ENCODE data around the gene REC8. TPM values are rescaled to one million over a fixed set of nuclear protein-coding genes. Genes with fewer than 3 reads are reported as not detected.
A peak's percentile ranks its signal among the peaks of the same experiment; 100 is the strongest.

Gene REC8
- polyA plus RNA-seq, 5 donors: 36.6 to 67.1 (median 48.2) TPM

DNA sequence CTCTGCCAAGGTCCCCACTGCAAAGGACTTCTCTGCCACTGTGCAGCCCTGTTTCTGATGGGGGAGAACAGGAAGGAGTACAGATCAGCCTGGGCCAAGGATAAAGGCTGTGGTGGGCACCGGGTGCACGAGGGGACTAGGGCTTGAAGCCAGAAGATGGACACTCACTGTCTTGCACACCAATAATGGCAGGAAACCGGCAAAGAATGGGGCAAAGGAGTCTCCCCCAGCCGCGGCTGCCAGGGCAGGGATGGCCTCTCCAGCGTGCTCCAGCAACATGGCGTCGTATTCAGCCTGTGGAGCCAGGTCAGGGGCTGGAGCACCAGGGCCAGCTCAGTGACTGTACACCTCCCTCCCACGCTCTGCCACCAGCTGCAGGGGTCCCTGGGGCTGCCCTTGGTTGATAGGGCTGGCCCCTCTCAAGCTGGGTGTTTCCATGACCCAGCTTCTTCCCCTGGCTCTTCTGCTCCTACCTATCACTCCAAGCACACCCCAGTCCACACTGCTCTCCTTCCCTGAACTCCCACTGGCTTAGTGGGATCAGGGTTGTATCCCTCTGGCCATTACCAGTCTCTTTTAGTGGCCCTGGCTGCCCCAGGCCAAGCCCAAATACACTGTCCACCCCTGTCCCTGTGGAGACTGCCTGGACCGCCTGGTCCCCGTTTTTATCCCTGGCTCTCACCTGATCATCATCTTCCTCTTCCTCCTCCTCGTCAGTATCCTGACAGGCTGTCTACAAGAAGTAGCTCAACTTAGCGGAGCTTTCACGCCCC is 10.4 kb downstream of the REC8 start:
- no peak for DNase-seq

GRCh38 chr14:24183014-24183481 is 11.2 kb downstream of the REC8 start:
- DNase-seq: no peak

DNA sequence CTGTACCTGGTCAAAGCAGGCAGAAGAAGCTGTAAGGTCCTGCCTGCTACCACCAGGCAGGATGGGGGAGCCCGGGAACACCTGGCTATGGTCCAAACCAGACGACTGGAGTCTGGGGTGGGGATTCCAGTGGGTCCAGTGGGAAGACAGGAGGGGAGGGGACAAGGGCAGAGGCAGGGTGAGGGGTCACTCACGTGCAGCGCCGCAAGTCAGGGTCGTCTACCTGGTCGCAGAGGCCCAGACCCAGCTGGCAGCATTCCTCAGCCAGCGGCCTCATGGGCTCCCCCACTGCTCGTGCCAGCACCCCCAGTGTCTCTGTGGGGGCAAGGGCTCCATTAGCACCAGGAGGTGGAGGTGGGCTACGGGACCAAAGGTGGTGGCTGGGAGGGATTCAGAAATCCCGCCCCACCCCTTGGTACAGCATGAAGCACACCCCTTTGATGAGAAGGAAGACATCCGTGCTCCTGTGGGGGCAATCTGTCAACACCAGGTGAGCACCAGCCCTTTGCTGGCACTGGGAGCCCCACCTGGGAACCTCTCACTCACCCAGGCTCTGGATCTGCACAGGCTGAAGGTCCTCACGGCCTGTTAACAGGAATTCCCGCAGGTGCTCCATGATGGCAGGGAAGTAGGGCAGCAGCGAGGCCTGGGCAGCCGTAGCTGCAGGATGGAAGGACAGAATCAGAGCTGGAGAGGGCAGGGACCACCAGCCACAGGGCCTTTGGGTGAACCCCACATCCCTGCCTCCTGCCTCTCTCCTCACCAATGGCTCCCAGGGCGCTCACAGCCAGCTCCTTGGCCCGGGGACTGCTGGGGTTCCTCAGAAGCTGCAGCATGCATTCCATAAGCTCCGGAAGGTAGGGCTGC is 12.5 kb downstream of the REC8 start:
- DNase-seq: no peak

DNA sequence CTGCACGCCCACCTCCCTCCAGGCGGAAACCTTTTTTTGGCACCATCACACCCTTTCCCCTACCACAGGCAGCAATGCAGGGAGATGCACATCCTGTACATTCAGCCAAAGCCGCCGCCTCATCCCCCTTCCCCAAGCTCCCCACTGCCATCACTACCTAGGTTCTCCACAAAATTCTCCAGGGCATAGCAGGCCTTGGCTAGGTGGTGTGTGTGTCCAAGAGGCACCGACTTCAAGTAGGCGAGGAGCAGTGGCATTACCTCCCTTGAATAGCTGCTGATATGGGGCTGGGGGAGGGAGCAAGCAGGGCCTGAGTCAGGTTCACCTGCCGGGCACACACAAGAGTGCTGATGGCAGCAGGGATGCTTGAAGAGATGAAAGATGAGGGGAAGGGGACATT is 13.1 kb downstream of the REC8 start:
- no peak for DNase-seq

GRCh38 chr14:24185741-24186140 is 13.9 kb downstream of the REC8 start:
- DNase-seq: no peak

GRCh38 chr14:24186831-24187538 is 15.1 kb downstream of the REC8 start:
- DNase-seq: no peak

GRCh38 chr14:24187539-24187915 is 15.6 kb downstream of the REC8 start:
- no peak for DNase-seq

DNA sequence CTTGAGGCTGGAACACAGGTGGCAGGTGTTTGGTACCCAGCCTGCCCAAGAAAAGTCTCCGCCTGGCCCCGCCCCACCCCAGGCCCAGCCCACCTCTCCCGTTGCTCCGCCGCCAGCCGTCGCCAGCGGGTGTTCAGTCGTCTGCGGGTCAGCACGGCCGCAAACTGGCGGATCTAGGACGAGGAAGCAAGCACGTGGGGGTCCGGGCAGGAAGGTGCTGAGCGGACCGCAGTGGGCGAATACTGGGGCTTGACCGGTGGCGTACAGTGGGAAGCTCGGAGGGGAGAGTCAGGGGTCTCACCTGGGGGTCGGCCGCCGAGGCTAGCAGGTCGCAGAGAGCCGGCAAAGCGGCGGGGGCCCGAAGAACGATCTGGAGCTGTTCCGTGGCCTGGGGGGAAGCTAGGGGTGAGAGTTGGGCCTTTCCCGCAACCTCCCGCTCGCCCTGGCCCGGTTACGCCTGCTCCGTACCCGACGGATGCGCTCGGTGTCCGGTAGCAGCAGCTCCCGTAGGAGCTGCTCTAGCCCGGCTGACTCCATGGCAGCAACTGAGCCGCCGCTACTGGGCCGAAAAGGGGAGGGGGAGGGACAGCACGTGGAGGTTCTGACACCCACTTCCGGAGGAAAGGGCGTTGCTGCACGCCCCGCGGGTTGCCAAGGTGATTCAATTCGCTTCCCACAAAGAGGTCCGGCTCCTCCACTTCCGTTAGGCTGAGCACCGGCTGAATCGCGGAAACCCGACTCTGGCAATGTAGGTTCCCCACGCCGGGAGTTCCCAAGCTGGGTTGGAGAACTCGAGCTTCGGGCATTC is 16.6 kb downstream of the REC8 start, which contains the start of gene IPO4:
TSS of gene IPO4 (minus strand) at position 566 of the 808 bp plus-strand sequence. CDS start at position 537, 29 bp downstream.
- peak; percentile 95 for DNase-seq

- DNase-seq: no peak
These were observed 17.1 kb downstream of the REC8 start for GRCh38 chr14:24189059-24189375.

GRCh38 chr14:24189460-24189859 is 17.6 kb downstream of the REC8 start:
- no peak for DNase-seq

DNA sequence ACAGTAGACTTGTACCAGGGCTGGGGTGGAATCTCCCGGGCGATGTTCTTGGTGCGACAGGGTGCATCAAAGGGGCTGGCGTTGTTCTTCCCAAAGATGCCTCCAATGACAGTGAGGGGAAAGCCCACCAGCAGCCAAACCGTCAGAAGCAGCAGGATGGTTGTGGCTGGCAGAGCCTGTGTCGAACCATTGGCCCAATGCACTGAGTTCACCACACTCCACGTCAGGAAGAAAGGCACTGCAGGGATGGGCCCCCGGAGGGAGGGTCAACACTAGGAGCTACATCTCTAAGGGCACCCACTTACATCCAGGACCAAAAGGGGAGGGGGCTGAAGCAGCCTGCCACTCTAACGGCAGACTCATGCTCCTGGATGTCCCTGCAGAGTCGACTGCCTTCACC is 18.5 kb downstream of the REC8 start:
- no peak for DNase-seq

GRCh38 chr14:24192933-24193332 is 21.1 kb downstream of the REC8 start:
- no peak for DNase-seq

DNA sequence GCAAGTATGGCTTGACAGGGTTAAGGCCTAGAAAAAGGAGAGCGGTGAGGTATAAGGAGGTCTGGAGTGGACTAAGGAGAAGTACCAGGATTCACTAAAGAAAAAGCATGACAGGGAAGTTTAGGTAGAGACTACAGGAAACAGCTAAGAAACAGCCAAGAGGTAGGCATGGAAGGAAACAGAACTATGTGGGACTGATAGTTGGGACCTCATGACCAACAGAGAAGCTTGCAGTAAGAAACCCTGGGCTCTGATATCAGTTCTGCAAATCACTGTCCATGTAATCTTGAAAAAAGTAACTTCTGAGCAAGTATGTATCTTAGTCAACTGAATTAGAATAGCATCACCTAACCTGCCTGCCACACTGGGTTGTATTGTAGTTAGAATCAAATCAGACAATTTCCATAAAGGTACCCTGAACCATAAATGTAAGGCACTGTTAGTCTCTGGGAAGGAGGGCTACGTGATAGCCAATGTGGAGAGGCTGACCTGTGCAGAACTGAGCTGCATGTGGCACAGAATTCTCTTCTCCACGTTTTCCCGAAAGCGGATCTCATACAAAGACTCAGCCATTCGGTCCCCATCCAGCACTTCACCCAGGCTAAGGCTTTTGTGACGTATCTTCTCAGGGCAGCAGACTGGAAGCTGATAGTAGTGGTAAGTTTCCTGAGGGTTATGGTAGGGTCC is 22.4 kb downstream of the REC8 start:
- no peak for DNase-seq

- no peak for DNase-seq
These were observed 22.9 kb downstream of the REC8 start for GRCh38 chr14:24194873-24195185.

DNA sequence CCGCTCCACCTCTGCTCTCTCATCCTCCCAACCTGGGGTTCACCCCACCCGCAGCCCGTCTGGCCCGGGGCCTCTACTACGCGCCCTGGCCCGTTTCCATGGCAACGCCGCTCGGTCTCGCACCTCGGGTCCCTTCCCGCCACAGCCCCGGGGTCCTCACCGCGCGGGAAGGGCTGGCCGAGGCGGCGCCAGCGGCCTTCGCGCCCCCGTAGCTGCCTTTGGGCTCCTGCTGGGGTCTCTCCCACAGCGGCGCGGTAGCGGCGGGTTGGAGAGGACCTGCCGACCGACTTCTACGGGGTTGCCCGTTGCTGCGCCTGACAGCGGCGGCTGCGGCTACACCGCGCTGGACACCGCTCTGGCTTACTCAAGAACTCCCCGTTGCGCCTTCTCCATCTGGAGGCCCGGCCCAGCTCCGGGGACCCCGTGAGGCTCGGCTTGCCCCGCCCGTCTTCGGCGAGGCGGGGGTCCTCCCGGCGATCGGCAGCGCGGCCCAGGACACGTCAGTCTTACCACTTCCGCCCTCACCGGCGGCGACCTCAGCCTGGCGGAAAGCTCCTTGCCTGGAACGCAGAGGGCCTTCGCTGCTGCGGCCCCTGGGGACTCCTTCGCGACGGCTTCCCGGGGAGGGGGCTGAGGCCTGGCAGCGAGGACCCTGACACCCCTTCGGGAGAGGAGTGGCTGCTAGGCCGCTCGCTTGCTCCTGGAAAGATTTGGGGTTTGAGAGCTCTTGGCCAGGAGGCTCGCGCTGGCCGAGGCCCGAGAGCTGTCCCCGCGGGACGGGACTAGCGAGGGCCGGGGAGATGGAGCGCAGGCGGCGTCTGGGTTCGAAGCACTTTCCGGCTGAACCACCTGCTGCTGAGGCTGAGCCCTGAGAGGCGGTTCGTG is 23.5 kb downstream of the REC8 start, which contains the start of gene TM9SF1:
TSS of gene TM9SF1 (minus strand) at position 256 of the 885 bp plus-strand sequence. CDS start 422 bp downstream, outside the sequence.
- peak; percentile 91 to 92 for DNase-seq

GRCh38 chr14:24196071-24197055 is 24.5 kb downstream of the REC8 start:
- DNase-seq: no peak

DNA sequence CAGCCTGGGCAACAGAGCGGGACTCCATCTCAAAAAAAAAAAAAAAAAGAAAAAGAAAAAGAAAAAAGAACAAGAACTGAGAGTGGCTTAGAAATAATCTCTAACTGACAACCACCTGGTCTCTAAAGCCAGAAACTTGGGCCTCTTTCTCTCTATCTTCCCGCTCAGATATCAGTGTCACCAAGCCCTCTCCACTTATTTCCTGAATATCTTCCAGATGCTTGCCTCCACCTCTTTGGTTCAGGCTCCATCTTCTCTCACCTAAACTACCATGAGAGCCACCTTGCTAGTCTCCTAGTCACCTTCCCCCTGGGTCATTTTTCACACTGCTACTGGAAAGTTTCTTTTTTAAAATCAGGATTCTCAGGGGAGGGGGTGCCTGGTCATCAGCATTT is 25.2 kb downstream of the REC8 start:
- no peak for DNase-seq

DNA sequence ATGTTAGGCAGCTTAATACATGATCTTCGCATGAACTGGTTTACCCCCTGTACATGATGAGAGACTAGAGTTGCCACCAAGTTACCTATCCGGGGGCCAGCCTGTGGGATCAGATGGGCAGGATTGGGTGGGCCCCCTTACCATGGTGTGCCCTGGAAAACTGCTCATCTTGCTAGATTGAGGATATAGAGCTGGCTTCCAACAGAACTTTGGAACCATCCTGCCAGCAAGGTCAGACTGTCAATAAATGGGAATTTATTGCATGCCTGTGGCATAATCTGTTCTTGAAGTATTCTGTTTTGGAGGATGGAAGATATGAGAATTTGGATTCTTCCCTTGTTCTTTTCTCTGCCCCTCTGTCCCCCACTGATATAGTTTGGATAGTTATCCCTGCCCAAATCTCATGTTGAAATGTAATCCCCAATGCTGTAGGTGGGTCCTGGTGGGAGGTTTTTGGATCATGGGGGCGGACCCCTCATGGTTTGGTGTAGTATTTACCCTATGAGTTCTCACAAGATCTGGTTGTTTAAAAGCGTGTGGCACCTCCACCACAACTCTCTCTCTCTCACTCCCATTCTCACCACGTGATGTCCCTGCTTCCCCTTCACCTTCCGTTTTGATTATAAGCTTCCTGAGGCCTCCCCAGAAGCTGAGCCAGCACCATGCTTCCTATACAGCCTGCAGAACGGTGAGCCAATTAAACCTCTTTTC is 27.1 kb downstream of the REC8 start:
- no peak for DNase-seq
